SK-N-SH treated with all-trans-retinoic acid at 6 μM for 48 hours (cell line): ENCODE results near the gene MYO1B.
A peak's percentile ranks its signal among the peaks of the same experiment; 100 is the strongest.

ENCODE experiments used
- ATAC-seq: fragments of 200-7000 bp; cut with Tn5 transposase; 3 replicates; pipeline ENCODE4 v1.9.1; 2020; ENCODE audit warnings: mild to moderate bottlenecking, moderate library complexity
- ARNTL ChIP-seq: fragments of 450-650 bp; formaldehyde crosslinking; IDR thresholded peaks from 2 replicates; pipeline ENCODE4 v1.5.0; 2020; ENCODE audit warnings: low read depth, mild to moderate bottlenecking, moderate library complexity, borderline replicate concordance
- CSDC2 ChIP-seq: fragments of 250-450 bp; sonication (Bioruptor Pico); IDR thresholded peaks from 2 replicates; pipeline ENCODE4 v1.5.0; 2020; ENCODE audit warnings: mild to moderate bottlenecking, moderate library complexity
- ESRRG ChIP-seq: fragments of 250-450 bp; sonication (Bioruptor Pico); IDR thresholded peaks from 2 replicates; pipeline ENCODE4 v1.6.1; 2021; ENCODE audit warnings: mild to moderate bottlenecking
- GLIS3 ChIP-seq: fragments of 250-450 bp; sonication (Bioruptor Pico); IDR thresholded peaks from 2 replicates; pipeline ENCODE4 v1.5.0; 2020; ENCODE audit warnings: mild to moderate bottlenecking, moderate library complexity
- ISL1 ChIP-seq: fragments of 250-450 bp; sonication (Bioruptor Pico); IDR thresholded peaks from 2 replicates; pipeline ENCODE4 v2.1.2; 2022; ENCODE audit warnings: mild to moderate bottlenecking, moderate library complexity
- OSR1 ChIP-seq: fragments of 250-450 bp; sonication (Bioruptor Pico); IDR thresholded peaks from 2 replicates; pipeline ENCODE4 v1.8.0; 2022; ENCODE audit warnings: moderate library complexity, mild to moderate bottlenecking, inconsistent platforms
- PPARA ChIP-seq: fragments of 250-450 bp; sonication (Bioruptor Pico); IDR thresholded peaks from 2 replicates; pipeline ENCODE4 v1.5.0; 2020; ENCODE audit warnings: mild to moderate bottlenecking, borderline replicate concordance
- RARB ChIP-seq: fragments of 250-450 bp; sonication (Bioruptor Pico); IDR thresholded peaks from 2 replicates; pipeline ENCODE4 v1.8.0; 2021; ENCODE audit warnings: mild to moderate bottlenecking, moderate library complexity
- SNAI2 ChIP-seq: fragments of 250-450 bp; sonication (Bioruptor Pico); IDR thresholded peaks from 2 replicates; pipeline ENCODE4 v1.5.0; 2020; ENCODE audit warnings: mild to moderate bottlenecking, moderate library complexity
- TCF4 ChIP-seq: fragments of 250-450 bp; sonication (Bioruptor Pico); IDR thresholded peaks from 2 replicates; pipeline ENCODE4 v1.8.0; 2021; ENCODE audit warnings: mild to moderate bottlenecking, moderate library complexity, borderline replicate concordance
- TOX ChIP-seq: fragments of 250-450 bp; sonication (Bioruptor Pico); IDR thresholded peaks from 2 replicates; pipeline ENCODE4 v1.8.0; 2021; ENCODE audit warnings: mild to moderate bottlenecking, moderate library complexity, borderline replicate concordance
- ZC3H10 ChIP-seq: fragments of 250-450 bp; sonication (Bioruptor Pico); IDR thresholded peaks from 2 replicates; pipeline ENCODE4 v1.5.1; 2021; ENCODE audit warnings: mild to moderate bottlenecking, moderate library complexity
- ZFP3 ChIP-seq: fragments of 250-450 bp; sonication (Bioruptor Pico); IDR thresholded peaks from 2 replicates; pipeline ENCODE4 v1.5.0; 2020; ENCODE audit warnings: mild to moderate bottlenecking, moderate library complexity
- ZFP30 ChIP-seq: fragments of 450-650 bp; formaldehyde crosslinking; IDR thresholded peaks from 2 replicates; pipeline ENCODE4 v1.5.0; 2022; ENCODE audit warnings: mild to moderate bottlenecking, moderate library complexity
- ZNF565 ChIP-seq: fragments of 450-650 bp; formaldehyde crosslinking; conservative IDR thresholded peaks from 2 replicates; pipeline ENCODE4 v1.5.0; 2020; ENCODE audit warnings: low read depth, mild to moderate bottlenecking, moderate library complexity
- ZNF70 ChIP-seq: fragments of 450-650 bp; formaldehyde crosslinking; IDR thresholded peaks from 2 replicates; pipeline ENCODE4 v1.5.0; 2020; ENCODE audit warnings: mild to moderate bottlenecking, moderate library complexity
- ZNF8 ChIP-seq: fragments of 450-650 bp; formaldehyde crosslinking; IDR thresholded peaks from 2 replicates; pipeline ENCODE4 v1.5.0; 2020; ENCODE audit warnings: mild to moderate bottlenecking, moderate library complexity
- TF ChIP-seq, protein P1 (sequence below): fragments of 250-450 bp; sonication (Bioruptor Pico); IDR thresholded peaks from 2 replicates; pipeline ENCODE4 v1.5.1; 2020; ENCODE audit warnings: low read depth, mild to moderate bottlenecking, moderate library complexity
- TF ChIP-seq, protein P2 (sequence below): fragments of 250-450 bp; sonication (Bioruptor Pico); IDR thresholded peaks from 2 replicates; pipeline ENCODE4 v1.8.0; 2021; ENCODE audit warnings: low read depth, mild to moderate bottlenecking, moderate library complexity, borderline replicate concordance
- TF ChIP-seq, protein P3 (sequence below): fragments of 250-450 bp; sonication (Bioruptor Pico); IDR thresholded peaks from 2 replicates; pipeline ENCODE4 v1.8.0; 2020; ENCODE audit warnings: mild to moderate bottlenecking, moderate library complexity, borderline replicate concordance
- TF ChIP-seq, protein P4 (sequence below): fragments of 250-450 bp; sonication (Bioruptor Pico); IDR thresholded peaks from 2 replicates; pipeline ENCODE4 v1.5.0; 2020; ENCODE audit warnings: mild to moderate bottlenecking, moderate library complexity

MYO1B gene

DNA sequence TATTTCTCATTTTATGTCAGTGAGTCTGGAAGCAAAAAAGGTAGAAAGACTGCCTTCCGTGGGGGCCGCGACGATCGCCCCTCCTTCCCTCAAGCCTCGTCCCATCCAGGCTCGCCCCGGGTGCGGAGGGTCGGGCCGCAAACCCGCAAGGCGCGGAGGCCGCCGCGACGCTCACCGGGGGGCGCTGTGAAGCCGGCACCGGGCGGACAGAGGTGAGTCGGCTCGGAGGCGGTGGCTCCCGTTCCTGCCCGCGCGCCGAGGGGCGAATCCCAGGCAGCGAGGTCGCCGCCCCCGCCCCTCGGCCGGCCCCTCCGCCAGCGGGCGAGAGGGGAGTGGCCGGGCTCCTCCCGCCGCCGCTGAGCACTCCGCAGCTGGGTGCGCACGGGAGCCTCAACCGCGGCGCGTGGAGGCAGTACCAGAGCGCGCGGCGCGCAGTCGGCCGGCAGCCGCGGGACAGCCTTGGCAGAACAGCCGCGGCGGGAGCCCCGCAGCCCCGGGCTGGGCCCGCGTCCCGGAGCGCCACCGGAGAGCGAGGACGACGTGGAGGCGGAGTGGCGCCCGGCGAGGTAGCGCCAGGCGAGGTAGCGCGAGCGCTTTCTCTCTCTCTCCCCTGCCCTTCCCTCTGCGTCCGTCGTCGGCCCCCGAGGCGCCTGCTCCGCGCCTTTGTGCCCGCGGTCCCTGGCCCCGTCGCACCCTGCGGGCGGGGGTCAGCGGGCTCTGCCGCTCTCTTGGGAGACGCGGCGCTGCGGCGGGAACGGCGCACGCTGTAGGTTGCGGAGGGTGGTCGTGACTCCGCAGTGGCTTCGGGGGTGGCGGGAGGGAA lies at the start of gene MYO1B:
Gene MYO1B, plus strand, starts transcription at position 359 of the 823 bp plus-strand sequence. CDS start 31,492 bp downstream, outside the sequence.
- peak; percentile 80 for ATAC-seq
- TF ChIP-seq, protein P1, sequence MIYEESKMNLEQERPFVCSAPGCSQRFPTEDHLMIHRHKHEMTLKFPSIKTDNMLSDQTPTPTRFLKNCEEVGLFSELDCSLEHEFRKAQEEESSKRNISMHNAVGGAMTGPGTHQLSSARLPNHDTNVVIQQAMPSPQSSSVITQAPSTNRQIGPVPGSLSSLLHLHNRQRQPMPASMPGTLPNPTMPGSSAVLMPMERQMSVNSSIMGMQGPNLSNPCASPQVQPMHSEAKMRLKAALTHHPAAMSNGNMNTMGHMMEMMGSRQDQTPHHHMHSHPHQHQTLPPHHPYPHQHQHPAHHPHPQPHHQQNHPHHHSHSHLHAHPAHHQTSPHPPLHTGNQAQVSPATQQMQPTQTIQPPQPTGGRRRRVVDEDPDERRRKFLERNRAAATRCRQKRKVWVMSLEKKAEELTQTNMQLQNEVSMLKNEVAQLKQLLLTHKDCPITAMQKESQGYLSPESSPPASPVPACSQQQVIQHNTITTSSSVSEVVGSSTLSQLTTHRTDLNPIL (CRISPR knock-in tag), result no peak
- TF ChIP-seq GLIS3 (CRISPR knock-in tag), result no peak
- no peak for TF ChIP-seq ZNF565 (CRISPR knock-in tag)
- TF ChIP-seq ESRRG (CRISPR knock-in tag), result no peak
- TF ChIP-seq RARB (CRISPR knock-in tag), result no peak
- TF ChIP-seq PPARA, result no peak
- no peak for TF ChIP-seq ISL1 (CRISPR knock-in tag)

DNA sequence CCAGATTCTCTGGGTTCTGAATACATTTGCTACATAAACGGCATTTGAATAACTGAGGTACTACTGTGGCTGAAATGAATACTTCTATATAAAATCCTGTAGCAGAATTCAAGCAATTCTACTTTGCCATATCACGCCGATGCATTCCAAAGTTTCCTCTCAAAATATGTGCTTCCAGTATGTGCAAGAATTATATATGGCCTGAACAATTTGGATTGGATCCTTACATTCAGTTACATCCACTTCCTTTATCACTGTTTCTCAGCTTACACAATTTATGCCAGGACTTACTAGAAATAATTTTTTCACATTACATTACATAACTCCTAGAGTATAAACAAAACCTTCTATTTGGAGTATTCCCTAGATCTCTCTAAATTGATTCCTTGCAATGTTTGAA lies 48.1 kb upstream of the MYO1B start:
- no peak for TF ChIP-seq ZNF70 (CRISPR knock-in tag)
- TF ChIP-seq, protein P2, sequence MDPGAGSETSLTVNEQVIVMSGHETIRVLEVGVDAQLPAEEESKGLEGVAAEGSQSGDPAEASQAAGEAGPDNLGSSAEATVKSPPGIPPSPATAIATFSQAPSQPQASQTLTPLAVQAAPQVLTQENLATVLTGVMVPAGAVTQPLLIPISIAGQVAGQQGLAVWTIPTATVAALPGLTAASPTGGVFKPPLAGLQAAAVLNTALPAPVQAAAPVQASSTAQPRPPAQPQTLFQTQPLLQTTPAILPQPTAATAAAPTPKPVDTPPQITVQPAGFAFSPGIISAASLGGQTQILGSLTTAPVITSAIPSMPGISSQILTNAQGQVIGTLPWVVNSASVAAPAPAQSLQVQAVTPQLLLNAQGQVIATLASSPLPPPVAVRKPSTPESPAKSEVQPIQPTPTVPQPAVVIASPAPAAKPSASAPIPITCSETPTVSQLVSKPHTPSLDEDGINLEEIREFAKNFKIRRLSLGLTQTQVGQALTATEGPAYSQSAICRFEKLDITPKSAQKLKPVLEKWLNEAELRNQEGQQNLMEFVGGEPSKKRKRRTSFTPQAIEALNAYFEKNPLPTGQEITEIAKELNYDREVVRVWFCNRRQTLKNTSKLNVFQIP (CRISPR knock-in tag), result no peak
- ATAC-seq, result no peak

DNA sequence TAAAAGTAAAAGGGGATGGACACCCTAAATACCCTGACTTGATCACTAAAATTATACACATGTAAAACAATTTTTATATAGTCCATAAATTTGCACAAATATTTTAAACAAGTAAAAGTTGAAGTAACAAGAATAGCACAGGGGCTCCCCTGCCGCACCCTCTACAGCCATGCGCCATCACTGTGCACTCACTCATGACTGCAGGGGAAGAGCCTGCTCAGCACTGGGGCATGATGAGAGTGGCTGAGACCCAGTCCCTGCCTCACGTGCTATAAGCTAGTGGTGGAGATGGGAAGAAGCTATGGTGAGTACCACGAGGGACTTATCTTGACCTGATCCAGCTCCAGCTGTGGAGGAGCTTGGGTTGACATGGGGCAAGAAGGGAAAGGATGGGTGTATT lies 46.9 kb upstream of the MYO1B start:
- no peak for TF ChIP-seq PPARA
- TF ChIP-seq CSDC2 (CRISPR knock-in tag), result no peak
- no peak for TF ChIP-seq ZC3H10 (CRISPR knock-in tag)
- no peak for TF ChIP-seq ZFP3 (CRISPR knock-in tag)
- no peak for ATAC-seq

DNA sequence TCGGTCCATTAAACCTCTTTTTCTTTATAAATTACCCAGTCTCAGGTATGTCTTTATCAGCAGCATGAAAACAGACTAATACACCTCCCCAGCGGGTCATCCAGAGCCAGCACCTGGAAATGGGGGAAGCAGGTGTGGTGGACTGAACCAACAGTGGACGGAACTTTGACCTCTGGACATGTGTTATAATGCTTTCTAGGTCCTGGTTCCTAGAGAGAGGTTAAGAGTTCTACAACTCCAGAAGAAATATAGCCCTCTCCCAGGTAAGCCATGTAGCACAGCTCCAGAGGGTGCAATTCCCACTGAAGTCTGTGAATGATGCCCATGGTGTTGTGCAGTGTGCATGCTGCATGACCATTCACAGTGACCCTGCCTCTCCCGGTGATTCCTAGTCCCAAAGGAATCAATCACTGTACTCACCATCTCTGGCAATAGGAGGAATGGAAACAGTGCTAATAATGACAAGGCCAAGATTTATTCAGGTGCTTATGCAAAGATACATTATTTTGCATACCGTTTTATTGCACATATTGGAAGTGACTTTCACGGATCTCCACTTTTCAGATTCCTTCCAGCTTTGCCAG lies 45.2 kb upstream of the MYO1B start:
- TF ChIP-seq TOX (CRISPR knock-in tag) (no peak), ISL1 (CRISPR knock-in tag) (no peak), OSR1 (CRISPR knock-in tag) (no peak), SNAI2 (CRISPR knock-in tag) (no peak), ESRRG (CRISPR knock-in tag) (no peak), ZFP30 (CRISPR knock-in tag) (no peak), ZNF8 (no peak), PPARA (no peak), ARNTL (CRISPR knock-in tag) (no peak), TCF4 (CRISPR knock-in tag) (no peak), RARB (CRISPR knock-in tag) (no peak), ZNF70 (CRISPR knock-in tag) (no peak), ZC3H10 (CRISPR knock-in tag) (no peak), CSDC2 (CRISPR knock-in tag) (no peak)
- TF ChIP-seq, protein P3, sequence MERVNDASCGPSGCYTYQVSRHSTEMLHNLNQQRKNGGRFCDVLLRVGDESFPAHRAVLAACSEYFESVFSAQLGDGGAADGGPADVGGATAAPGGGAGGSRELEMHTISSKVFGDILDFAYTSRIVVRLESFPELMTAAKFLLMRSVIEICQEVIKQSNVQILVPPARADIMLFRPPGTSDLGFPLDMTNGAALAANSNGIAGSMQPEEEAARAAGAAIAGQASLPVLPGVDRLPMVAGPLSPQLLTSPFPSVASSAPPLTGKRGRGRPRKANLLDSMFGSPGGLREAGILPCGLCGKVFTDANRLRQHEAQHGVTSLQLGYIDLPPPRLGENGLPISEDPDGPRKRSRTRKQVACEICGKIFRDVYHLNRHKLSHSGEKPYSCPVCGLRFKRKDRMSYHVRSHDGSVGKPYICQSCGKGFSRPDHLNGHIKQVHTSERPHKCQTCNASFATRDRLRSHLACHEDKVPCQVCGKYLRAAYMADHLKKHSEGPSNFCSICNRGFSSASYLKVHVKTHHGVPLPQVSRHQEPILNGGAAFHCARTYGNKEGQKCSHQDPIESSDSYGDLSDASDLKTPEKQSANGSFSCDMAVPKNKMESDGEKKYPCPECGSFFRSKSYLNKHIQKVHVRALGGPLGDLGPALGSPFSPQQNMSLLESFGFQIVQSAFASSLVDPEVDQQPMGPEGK (CRISPR knock-in tag), result no peak
- TF ChIP-seq, protein P2 (CRISPR knock-in tag), result no peak
- TF ChIP-seq, protein P4, sequence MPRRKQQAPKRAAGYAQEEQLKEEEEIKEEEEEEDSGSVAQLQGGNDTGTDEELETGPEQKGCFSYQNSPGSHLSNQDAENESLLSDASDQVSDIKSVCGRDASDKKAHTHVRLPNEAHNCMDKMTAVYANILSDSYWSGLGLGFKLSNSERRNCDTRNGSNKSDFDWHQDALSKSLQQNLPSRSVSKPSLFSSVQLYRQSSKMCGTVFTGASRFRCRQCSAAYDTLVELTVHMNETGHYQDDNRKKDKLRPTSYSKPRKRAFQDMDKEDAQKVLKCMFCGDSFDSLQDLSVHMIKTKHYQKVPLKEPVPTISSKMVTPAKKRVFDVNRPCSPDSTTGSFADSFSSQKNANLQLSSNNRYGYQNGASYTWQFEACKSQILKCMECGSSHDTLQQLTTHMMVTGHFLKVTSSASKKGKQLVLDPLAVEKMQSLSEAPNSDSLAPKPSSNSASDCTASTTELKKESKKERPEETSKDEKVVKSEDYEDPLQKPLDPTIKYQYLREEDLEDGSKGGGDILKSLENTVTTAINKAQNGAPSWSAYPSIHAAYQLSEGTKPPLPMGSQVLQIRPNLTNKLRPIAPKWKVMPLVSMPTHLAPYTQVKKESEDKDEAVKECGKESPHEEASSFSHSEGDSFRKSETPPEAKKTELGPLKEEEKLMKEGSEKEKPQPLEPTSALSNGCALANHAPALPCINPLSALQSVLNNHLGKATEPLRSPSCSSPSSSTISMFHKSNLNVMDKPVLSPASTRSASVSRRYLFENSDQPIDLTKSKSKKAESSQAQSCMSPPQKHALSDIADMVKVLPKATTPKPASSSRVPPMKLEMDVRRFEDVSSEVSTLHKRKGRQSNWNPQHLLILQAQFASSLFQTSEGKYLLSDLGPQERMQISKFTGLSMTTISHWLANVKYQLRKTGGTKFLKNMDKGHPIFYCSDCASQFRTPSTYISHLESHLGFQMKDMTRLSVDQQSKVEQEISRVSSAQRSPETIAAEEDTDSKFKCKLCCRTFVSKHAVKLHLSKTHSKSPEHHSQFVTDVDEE (CRISPR knock-in tag), result no peak
- TF ChIP-seq, protein P1 (CRISPR knock-in tag), result no peak
- TF ChIP-seq, all 23 proteins: peak for 0
- ATAC-seq, result no peak
